Adipocyte (in vitro differentiated cells): ENCODE results near the gene MAP3K20.
A peak's percentile ranks its signal among the peaks of the same experiment; 100 is the strongest.

ENCODE experiments used
- DNase-seq: peaks from one replicate; pipeline ENCODE4 v3.0.0-alpha.2; 2015; ENCODE audit warnings: low read depth
- H3K27me3 ChIP-seq: replicated peaks from 2 replicates; pipeline ENCODE4 v1.7.0; 2013; ENCODE audit warnings: mild to moderate bottlenecking, low read length, moderate library complexity; ENCODE audit not compliant: control insufficient read depth, insufficient read depth
- H3K36me3 ChIP-seq: 2 replicates; pipeline ENCODE4 v1.7.0; 2013; ENCODE audit warnings: low read length, mild to moderate bottlenecking, moderate library complexity; ENCODE audit not compliant: control insufficient read depth, insufficient read depth, severe bottlenecking
- H3K4me1 ChIP-seq: 2 replicates; pipeline ENCODE4 v1.7.0; 2013; ENCODE audit warnings: mild to moderate bottlenecking, low read length, moderate library complexity; ENCODE audit not compliant: control insufficient read depth, insufficient read depth
- H3K4me3 ChIP-seq: 2 replicates; pipeline ENCODE4 v1.7.0; 2013; ENCODE audit warnings: mild to moderate bottlenecking, low read length, moderate library complexity
- H3K9ac ChIP-seq: 2 replicates; pipeline ENCODE4 v1.7.0; 2013; ENCODE audit warnings: mild to moderate bottlenecking, low read length, moderate library complexity
- H3K9me3 ChIP-seq: 2 replicates; pipeline ENCODE4 v1.7.0; 2013; ENCODE audit warnings: mild to moderate bottlenecking, low read length, moderate library complexity; ENCODE audit not compliant: control insufficient read depth

Gene MAP3K20

DNA sequence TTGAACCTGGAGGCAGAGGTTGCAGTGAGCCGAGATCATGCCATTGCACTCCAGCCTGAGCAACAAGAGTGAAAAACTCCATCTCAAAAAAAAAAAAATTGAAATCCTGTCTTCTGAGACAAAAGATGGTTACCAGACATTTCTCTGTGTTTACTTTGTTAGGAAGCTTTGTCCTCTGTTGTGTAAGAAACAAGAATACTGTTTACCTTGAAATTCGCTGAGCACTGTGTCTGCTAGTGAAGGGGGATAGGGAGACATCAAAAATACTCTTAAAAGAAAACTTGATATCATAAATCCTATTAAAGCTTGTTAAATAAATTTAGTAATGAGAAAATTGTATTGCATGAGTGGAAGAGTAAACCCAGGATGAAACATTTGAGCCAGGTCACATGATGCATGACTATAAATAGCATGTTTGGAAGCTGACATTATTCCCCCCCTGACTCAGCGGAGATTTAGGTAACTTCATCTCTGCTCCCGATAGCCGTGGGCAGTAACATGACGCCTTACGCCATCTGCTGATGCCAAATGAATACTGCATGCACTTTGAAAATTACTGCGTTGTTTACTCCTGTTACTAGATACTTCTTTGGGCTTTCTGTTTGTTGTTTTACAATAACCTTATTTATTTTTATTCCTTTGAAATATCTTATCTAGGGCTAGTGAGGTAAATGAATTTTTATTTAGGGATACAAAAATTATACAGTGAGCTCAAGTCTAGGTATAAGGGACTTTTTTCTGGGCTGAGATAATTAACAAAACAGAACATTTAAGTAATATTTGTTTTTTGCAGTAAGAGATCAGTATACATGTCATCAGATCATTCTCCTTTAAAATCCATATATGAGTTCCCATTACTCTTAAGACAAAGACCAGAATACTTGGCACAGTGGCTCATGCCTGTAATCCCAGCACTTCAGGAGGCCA is 134.9 kb downstream of the MAP3K20 start:
- H3K4me1 ChIP-seq = peaks cover 31% of the 10 kb centered on the region
- H3K4me3 ChIP-seq = peak overlapping the region; percentile 20
- peak overlapping the region; percentile 70 for H3K9ac ChIP-seq
- H3K9me3 ChIP-seq = no peaks in the 10 kb centered on the region
- no peaks in the 10 kb centered on the region for H3K27me3 ChIP-seq
- peaks cover 8% of the 10 kb centered on the region for H3K36me3 ChIP-seq
- peak; percentile 97 for DNase-seq

DNA sequence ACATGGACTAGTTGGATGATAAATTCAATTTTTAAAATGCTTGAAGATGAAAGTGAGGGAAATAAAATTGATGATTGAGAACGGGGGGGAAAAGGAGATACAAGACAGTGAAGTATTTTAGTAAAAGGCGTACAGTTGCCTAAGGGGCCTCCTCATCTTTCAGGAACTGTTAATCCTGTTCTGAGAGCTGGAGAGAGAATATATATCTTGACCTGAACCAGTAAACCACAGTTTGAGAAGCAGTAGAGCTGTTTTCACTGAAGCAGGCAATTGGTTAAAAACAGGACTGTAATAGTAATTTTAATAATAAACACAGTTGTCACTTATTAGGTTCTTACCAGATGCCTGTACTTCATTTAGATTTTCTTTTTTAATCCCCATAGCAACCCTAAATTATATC is 137.5 kb downstream of the MAP3K20 start:
- Histone ChIP-seq H3K9me3 (no peaks in the 10 kb centered on the region), H3K27me3 (no peaks in the 10 kb centered on the region), H3K4me1 (peaks cover 18% of the 10 kb centered on the region), H3K36me3 (peaks cover 10% of the 10 kb centered on the region), H3K9ac (no peak overlapping the region), H3K4me3 (no peak overlapping the region)
- DNase-seq = no peak

DNA sequence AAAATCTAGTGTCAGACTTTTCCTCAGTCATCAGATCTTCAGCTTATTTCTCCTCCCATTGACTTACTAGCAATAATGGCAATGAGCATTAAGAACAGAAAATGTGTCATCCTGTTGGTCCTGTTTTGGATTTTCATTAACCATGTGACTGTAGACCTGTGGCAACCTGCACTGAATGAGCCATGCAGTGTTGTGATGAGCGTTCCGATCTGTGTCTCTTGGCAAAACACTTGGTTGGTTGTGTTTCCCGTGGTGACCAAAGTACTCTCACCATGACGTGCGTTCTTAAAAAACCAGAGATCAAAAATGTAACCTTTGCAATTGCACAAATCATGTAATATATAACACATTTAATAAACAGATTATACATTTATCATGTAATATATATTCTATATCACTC is 138.6 kb downstream of the MAP3K20 start:
- Histone ChIP-seq H3K36me3 (peaks cover 10% of the 10 kb centered on the region), H3K27me3 (no peaks in the 10 kb centered on the region), H3K4me3 (no peak overlapping the region), H3K4me1 (peaks cover 25% of the 10 kb centered on the region), H3K9me3 (no peaks in the 10 kb centered on the region), H3K9ac (no peak overlapping the region)
- no peak for DNase-seq

DNA sequence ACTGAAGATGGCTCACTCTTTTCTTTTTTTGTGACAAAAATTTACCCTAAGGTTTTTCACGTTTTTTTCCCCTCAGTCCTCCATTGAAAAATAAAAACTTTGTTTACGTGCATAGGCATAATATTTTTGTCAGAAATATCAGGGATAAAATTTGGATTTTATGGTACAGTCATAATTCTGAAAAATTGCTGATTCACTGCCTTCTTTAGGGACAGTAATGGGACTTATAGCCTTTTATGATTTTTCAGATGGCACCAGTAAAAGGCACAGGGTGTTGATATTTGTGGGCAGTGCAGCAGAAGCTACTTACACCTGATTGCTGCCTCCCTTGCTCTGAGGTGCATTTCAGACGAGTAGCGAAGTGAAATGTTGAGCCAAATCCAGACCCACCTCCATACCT is 139.7 kb downstream of the MAP3K20 start:
- H3K9ac ChIP-seq = no peak overlapping the region
- H3K4me1 ChIP-seq = peaks cover 19% of the 10 kb centered on the region
- no peak for DNase-seq
- no peaks in the 10 kb centered on the region for H3K9me3 ChIP-seq
- H3K36me3 ChIP-seq = peaks cover 6% of the 10 kb centered on the region
- no peaks in the 10 kb centered on the region for H3K27me3 ChIP-seq
- H3K4me3 ChIP-seq = no peak overlapping the region

DNA sequence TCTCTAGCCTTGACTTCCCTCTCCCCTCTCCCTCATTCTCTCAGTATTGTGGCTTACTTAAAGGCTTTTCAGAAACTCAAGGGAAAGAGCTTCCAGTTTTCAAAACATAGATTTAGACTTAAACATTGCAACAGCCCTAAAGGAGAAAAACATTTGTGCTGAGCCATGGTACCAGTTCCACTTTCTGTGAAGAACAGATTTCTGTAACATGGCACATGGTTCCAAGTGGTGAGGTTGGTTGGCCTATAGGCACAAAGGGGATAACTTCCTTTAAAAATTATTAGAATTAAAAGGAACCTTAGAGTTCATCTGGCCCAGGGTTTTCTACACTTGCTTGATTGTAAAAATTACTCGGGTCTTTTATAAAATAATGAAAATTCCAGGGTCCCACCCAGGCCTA is 140.4 kb downstream of the MAP3K20 start:
- DNase-seq = no peak
- H3K27me3 ChIP-seq = no peaks in the 10 kb centered on the region
- H3K4me3 ChIP-seq = no peak overlapping the region
- peaks cover 8% of the 10 kb centered on the region for H3K36me3 ChIP-seq
- no peak overlapping the region for H3K9ac ChIP-seq
- peaks cover 12% of the 10 kb centered on the region for H3K4me1 ChIP-seq
- H3K9me3 ChIP-seq = no peaks in the 10 kb centered on the region

DNA sequence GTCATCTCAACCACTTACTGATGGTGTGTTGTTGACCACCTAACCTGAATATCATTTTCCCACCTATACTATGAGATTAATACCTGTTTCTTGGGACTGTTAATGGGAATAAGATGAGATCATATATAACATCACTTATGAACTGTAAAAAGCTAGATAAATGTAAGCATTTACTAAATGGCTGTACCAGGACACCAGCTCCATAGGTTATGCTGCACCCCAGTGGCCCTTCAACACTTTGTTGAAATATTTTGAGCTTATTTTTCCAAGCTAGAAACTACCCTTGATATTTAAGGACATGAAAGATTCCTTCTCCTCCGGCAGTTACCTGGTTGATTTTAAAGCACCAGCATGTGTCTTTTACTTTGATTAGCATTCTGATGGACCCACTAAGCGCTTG is 141.0 kb downstream of the MAP3K20 start:
- peaks cover 9% of the 10 kb centered on the region for H3K4me1 ChIP-seq
- no peak for DNase-seq
- H3K27me3 ChIP-seq = no peaks in the 10 kb centered on the region
- no peaks in the 10 kb centered on the region for H3K9me3 ChIP-seq
- H3K36me3 ChIP-seq = peaks cover 6% of the 10 kb centered on the region
- no peak overlapping the region for H3K4me3 ChIP-seq
- no peak overlapping the region for H3K9ac ChIP-seq

DNA sequence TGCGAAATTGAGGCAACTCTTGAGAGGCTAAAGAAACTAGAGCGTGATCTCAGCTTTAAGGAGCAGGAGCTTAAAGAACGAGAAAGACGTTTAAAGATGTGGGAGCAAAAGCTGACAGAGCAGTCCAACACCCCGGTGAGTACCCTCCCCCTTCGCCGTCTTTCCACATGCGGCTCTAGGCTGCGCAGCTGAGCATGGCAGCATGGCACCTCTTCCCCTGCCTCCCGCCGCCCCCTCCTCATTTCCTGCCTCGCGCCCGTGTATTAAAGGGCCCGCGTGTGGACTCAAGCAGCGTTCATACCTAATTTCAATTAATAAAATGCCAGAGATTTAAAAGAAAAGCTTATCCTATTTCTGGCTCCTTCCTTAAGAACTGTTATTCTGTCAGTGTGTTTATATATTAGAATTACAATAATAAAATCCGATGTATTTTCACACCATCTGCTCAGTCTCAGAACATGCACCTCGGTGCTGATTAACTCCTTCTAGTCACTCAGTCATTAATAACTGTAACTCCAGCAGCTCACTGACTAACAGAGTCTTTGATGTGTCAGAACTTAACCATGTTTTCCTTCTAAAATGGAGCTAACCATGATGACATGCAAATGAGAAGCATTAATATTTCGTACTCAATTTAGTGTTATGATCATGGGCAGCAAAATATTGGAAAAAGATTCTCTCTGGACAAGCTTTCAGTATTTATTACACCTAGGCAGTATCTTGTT is 141.6 kb downstream of the MAP3K20 start:
- peaks cover 9% of the 10 kb centered on the region for H3K4me1 ChIP-seq
- peaks cover 6% of the 10 kb centered on the region for H3K36me3 ChIP-seq
- H3K4me3 ChIP-seq = no peak overlapping the region
- no peak overlapping the region for H3K9ac ChIP-seq
- H3K9me3 ChIP-seq = no peaks in the 10 kb centered on the region
- H3K27me3 ChIP-seq = no peaks in the 10 kb centered on the region
- DNase-seq = no peak

DNA sequence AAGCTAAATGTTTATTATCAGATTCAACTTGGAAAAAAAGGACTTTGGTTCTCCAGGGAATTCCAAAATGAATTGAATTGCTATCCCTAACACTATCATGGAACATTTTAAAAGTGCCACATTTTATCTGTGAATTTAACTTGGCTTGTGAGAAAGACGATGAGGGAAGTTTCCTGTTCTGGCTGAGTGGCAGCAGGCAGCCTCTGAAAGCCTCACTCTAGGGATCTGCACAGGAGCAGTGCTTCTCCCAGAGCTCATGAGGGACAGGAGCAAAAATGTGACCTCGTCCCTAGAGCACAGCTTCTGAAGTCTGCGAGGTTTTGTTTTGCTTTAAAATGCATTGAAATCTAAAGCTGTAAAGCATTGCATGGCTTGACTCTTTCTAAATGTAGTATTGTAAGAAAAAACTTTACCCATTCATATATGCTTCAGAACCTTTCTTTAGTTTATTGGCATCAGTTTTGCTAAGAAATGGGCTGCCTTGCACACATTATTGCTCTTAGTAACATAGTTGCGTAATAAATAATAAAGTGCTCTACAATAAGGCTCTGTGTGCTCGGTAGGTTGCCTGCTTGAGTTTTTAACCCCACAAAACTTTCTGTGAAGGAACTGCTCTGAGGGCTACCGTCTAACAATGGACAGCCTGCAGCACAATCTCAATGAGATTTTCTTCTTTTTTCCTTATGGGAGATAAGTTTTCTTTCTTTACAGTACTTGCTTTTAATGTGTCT is 142.8 kb downstream of the MAP3K20 start:
- H3K36me3 ChIP-seq = peaks cover 8% of the 10 kb centered on the region
- peaks cover 9% of the 10 kb centered on the region for H3K4me1 ChIP-seq
- DNase-seq = peak; percentile 35
- H3K4me3 ChIP-seq = no peak overlapping the region
- no peak overlapping the region for H3K9ac ChIP-seq
- H3K9me3 ChIP-seq = no peaks in the 10 kb centered on the region
- no peaks in the 10 kb centered on the region for H3K27me3 ChIP-seq

DNA sequence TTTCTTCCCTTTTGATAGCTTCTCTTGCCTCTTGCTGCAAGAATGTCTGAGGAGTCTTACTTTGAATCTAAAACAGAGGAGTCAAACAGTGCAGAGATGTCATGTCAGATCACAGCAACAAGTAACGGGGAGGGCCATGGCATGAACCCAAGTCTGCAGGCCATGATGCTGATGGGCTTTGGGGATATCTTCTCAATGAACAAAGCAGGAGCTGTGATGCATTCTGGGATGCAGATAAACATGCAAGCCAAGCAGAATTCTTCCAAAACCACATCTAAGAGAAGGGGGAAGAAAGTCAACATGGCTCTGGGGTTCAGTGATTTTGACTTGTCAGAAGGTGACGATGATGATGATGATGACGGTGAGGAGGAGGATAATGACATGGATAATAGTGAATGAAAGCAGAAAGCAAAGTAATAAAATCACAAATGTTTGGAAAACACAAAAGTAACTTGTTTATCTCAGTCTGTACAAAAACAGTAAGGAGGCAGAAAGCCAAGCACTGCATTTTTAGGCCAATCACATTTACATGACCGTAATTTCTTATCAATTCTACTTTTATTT is 145.6 kb downstream of the MAP3K20 start:
- no peak for DNase-seq
- Histone ChIP-seq H3K9me3 (no peaks in the 10 kb centered on the region), H3K4me3 (no peak overlapping the region), H3K27me3 (no peaks in the 10 kb centered on the region), H3K4me1 (peaks cover 9% of the 10 kb centered on the region), H3K36me3 (peaks cover 11% of the 10 kb centered on the region), H3K9ac (no peak overlapping the region)

DNA sequence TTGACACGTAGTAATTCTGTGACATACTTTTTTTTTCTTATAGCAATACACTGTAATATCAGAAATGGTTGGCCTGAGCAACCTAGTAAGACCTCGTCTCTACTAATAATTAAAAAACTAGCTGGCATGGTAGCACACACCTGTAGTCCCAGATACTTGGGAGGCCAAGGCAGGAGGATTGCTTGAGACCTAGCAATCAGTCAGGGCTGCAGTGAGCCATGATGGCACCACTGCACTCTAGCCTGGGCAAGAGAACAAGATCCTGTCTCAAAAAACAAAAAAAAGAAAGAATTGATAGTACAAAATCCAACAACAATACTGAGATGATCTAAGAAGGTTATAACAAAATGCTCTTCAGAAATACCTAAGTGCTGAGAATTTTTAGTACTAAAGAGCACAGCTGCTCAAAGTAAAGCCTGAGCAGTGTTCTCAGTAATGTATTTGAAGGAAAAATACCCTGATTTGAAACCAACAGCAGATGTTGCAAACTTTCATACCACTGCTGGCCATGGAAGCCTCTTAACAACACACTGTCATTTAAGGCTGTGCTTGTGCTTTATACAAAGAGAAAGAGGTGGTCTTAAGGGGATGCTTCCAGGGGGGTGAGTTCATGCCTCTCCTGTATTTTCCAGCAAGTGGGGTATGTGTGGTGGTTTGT is 146.4 kb downstream of the MAP3K20 start:
- H3K4me3 ChIP-seq = no peak overlapping the region
- peak; percentile 36 for DNase-seq
- no peak overlapping the region for H3K9ac ChIP-seq
- no peaks in the 10 kb centered on the region for H3K27me3 ChIP-seq
- no peaks in the 10 kb centered on the region for H3K9me3 ChIP-seq
- peaks cover 9% of the 10 kb centered on the region for H3K4me1 ChIP-seq
- peaks cover 11% of the 10 kb centered on the region for H3K36me3 ChIP-seq
